D341Med (cell line): ENCODE data around the gene GVQW3.

Experiments
- DNase-seq: peaks from one replicate; pipeline ENCODE4 v3.0.0; 2012; ENCODE audit warnings: low spot score

GVQW3 gene

GRCh38 chr11:76380977-76381719 is at the start of gene GVQW3, which contains the start of gene THAP12:
TSS of gene GVQW3 (plus strand) at chr11:76381323. CDS start at chr11:76381829, 506 bp downstream.
TSS of gene THAP12 (minus strand) at chr11:76381132. CDS start at chr11:76380836, 296 bp downstream.
- DNase-seq: peak; percentile 99

GRCh38 chr11:76334826-76335389 is 46.2 kb upstream of the GVQW3 start:
- DNase-seq: no peak

- DNase-seq: no peak
Observed at GRCh38 chr11:76335842-76336241, 45.3 kb upstream of the GVQW3 start.

GRCh38 chr11:76336597-76336996 is 44.5 kb upstream of the GVQW3 start:
- no peak for DNase-seq

- no peak for DNase-seq
Observed at GRCh38 chr11:76337469-76337868, 43.7 kb upstream of the GVQW3 start.

GRCh38 chr11:76337923-76338322 is 43.2 kb upstream of the GVQW3 start:
- no peak for DNase-seq

GRCh38 chr11:76339221-76339620 is 41.9 kb upstream of the GVQW3 start:
- DNase-seq: no peak

GRCh38 chr11:76347466-76347865 is 33.7 kb upstream of the GVQW3 start:
- DNase-seq: no peak

- no peak for DNase-seq
Observed at GRCh38 chr11:76348348-76348747, 32.8 kb upstream of the GVQW3 start.

- DNase-seq: no peak
Observed at GRCh38 chr11:76355172-76355571, 26.0 kb upstream of the GVQW3 start.

GRCh38 chr11:76361374-76361773 is 19.7 kb upstream of the GVQW3 start:
- no peak for DNase-seq

- no peak for DNase-seq
Observed at GRCh38 chr11:76361776-76362175, 19.3 kb upstream of the GVQW3 start.

GRCh38 chr11:76362716-76363115 is 18.4 kb upstream of the GVQW3 start:
- no peak for DNase-seq

GRCh38 chr11:76365038-76365679 is 16.0 kb upstream of the GVQW3 start:
- no peak for DNase-seq

- DNase-seq: no peak
Observed at GRCh38 chr11:76368490-76368889, 12.6 kb upstream of the GVQW3 start.

- DNase-seq: no peak
Observed at GRCh38 chr11:76369406-76369805, 11.7 kb upstream of the GVQW3 start.

- DNase-seq: no peak
Observed at GRCh38 chr11:76371170-76371569, 10.0 kb upstream of the GVQW3 start.

GRCh38 chr11:76376746-76377558 is 4.2 kb upstream of the GVQW3 start:
- no peak for DNase-seq

- DNase-seq: no peak
Observed at GRCh38 chr11:76379807-76380158, 1.3 kb upstream of the GVQW3 start.

- DNase-seq: peak; percentile 72
Observed at GRCh38 chr11:76380159-76380976, 755 bp upstream of the GVQW3 start.

- no peak for DNase-seq
Observed at GRCh38 chr11:76382209-76382608, 1.1 kb downstream of the GVQW3 start.

GRCh38 chr11:76385903-76386302 is 4.8 kb downstream of the GVQW3 start:
- DNase-seq: no peak
